Activated CD4-positive, alpha-beta T cell treated with anti-CD3 and anti-CD28 coated beads, Interleukin-2, amount 10 ng/mL, durations not matched to agents 7 days and 5 days (primary cell): ENCODE measurements around the gene CFAP99. TPM values are rescaled to one million over a fixed set of nuclear protein-coding genes. Genes with fewer than 3 reads are reported as not detected.

Experiments used
- CTCF ChIA-PET: fragments of 350-600 bp; sonication (Branson Sonifier 250); formaldehyde crosslinking; loops from one replicate; lab custom pipeline; 2021; ENCODE audit warnings: antibody characterized with exemption; lab: Charles Lee
- POLR2A ChIA-PET: fragments of 350-600 bp; sonication (Branson Sonifier 250); formaldehyde crosslinking; loops from one replicate; lab custom pipeline; 2021; ENCODE audit warnings: antibody characterized with exemption; lab: Charles Lee
- DNase-seq: peaks from one replicate; pipeline ENCODE4 v3.0.0-alpha.2; 2020
- H3K27ac Mint-ChIP-seq: one replicate; pipeline ENCODE4 v1.8.0; 2021; ENCODE audit warnings: mild to moderate bottlenecking, moderate library complexity, mixed read lengths
- H3K27me3 Mint-ChIP-seq: one replicate; pipeline ENCODE4 v1.8.0; 2021; ENCODE audit warnings: mixed read lengths
- H3K36me3 Mint-ChIP-seq: one replicate; pipeline ENCODE4 v1.8.0; 2021; ENCODE audit warnings: low read depth, mixed read lengths
- H3K4me1 Mint-ChIP-seq: one replicate; pipeline ENCODE4 v1.8.0; 2021; ENCODE audit warnings: mixed read lengths
- H3K4me3 Mint-ChIP-seq: one replicate; pipeline ENCODE4 v1.8.0; 2021; ENCODE audit warnings: mild to moderate bottlenecking, moderate library complexity, mixed read lengths
- H3K9me3 Mint-ChIP-seq: one replicate; pipeline ENCODE4 v1.8.0; 2021; ENCODE audit warnings: mixed read lengths
- total RNA-seq, 2 experiments: library from RNA; stranded (reverse); gene quantifications; one replicate each; pipeline ENCODE4 v1.2.3, GENCODE V29; 2021

The CFAP99 gene
- total RNA-seq, 2 experiments from 2014 or later = not detected

- Mint-ChIP-seq H3K4me1 (no peaks in the 10 kb centered on the region), H3K27ac (no peak overlapping the region), H3K27me3 (no peaks in the 10 kb centered on the region), H3K9me3 (no peaks in the 10 kb centered on the region), H3K4me3 (no peak overlapping the region), H3K36me3 (no peaks in the 10 kb centered on the region)
- POLR2A ChIA-PET = no interaction called here
- no peak for DNase-seq
- CTCF ChIA-PET = no interaction called here
Measured at GRCh38 chr4:2383760-2384159, 35.0 kb upstream of the CFAP99 start.

- Mint-ChIP-seq H3K36me3 (no peaks in the 10 kb centered on the region), H3K9me3 (no peaks in the 10 kb centered on the region), H3K27me3 (no peaks in the 10 kb centered on the region), H3K27ac (no peak overlapping the region), H3K4me1 (no peaks in the 10 kb centered on the region), H3K4me3 (no peak overlapping the region)
- CTCF ChIA-PET = no interaction called here
- POLR2A ChIA-PET = no interaction called here
- DNase-seq = no peak
Measured at GRCh38 chr4:2384245-2384644, 34.5 kb upstream of the CFAP99 start.

GRCh38 chr4:2385516-2385915 is 33.2 kb upstream of the CFAP99 start:
- Mint-ChIP-seq H3K27me3 (no peaks in the 10 kb centered on the region), H3K9me3 (no peaks in the 10 kb centered on the region), H3K27ac (no peak overlapping the region), H3K36me3 (no peaks in the 10 kb centered on the region), H3K4me3 (no peak overlapping the region), H3K4me1 (no peaks in the 10 kb centered on the region)
- no peak for DNase-seq
- ChIA-PET POLR2A (no interaction called here), CTCF (interaction anchor here (0.6 kb wide), 1 partner anchor 1806 kb away, joined by 5 read pairs; no protein-coding TSS in a partner anchor)

GRCh38 chr4:2386717-2387116 is 32.0 kb upstream of the CFAP99 start:
- no peak overlapping the region for H3K4me3 Mint-ChIP-seq
- H3K27ac Mint-ChIP-seq = no peak overlapping the region
- H3K4me1 Mint-ChIP-seq = peaks cover 2% of the 10 kb centered on the region
- no peaks in the 10 kb centered on the region for H3K36me3 Mint-ChIP-seq
- no peak for DNase-seq
- POLR2A ChIA-PET = no interaction called here
- CTCF ChIA-PET = no interaction called here
- peaks cover 3% of the 10 kb centered on the region for H3K27me3 Mint-ChIP-seq
- no peaks in the 10 kb centered on the region for H3K9me3 Mint-ChIP-seq

GRCh38 chr4:2387218-2387617 is 31.5 kb upstream of the CFAP99 start:
- POLR2A ChIA-PET = no interaction called here

DNA sequence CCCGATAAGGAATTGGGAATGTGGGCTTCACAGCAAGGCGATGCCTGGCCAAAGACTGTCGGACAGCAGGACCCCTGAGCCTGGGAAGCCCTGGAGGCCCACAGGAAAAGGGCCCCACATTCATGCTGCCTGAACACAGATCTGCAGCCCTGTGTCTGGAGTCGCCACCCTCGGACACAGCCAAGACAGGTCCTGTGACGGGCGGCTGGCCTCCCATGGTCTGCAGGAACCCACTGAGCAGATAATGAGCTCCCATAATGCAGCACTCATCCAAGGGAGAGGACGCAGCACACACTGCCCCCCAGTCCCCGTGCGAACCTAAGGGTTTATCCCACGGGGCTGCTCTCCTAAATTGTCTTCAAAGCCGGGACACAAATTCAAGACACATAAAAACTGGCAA is 30.9 kb upstream of the CFAP99 start:
- ChIA-PET CTCF (interaction anchor here (1.8 kb wide), 1 partner anchor 25 kb away, joined by 7 read pairs; no protein-coding TSS in a partner anchor), POLR2A (no interaction called here)
- H3K4me3 Mint-ChIP-seq = no peak overlapping the region
- H3K36me3 Mint-ChIP-seq = no peaks in the 10 kb centered on the region
- peaks cover 5% of the 10 kb centered on the region for H3K4me1 Mint-ChIP-seq
- peaks cover 8% of the 10 kb centered on the region for H3K27me3 Mint-ChIP-seq
- no peak overlapping the region for H3K27ac Mint-ChIP-seq
- H3K9me3 Mint-ChIP-seq = no peaks in the 10 kb centered on the region
- no peak for DNase-seq

More at GRCh38 chr4:2387218-2387617, 31.5 kb upstream of the CFAP99 start:
- H3K4me1 Mint-ChIP-seq = peaks cover 3% of the 10 kb centered on the region
- H3K27ac Mint-ChIP-seq = no peak overlapping the region
- no peaks in the 10 kb centered on the region for H3K9me3 Mint-ChIP-seq
- H3K4me3 Mint-ChIP-seq = no peak overlapping the region
- DNase-seq = no peak
- peaks cover 4% of the 10 kb centered on the region for H3K27me3 Mint-ChIP-seq
- H3K36me3 Mint-ChIP-seq = no peaks in the 10 kb centered on the region
- CTCF ChIA-PET = interaction anchor here (1.8 kb wide), 1 partner anchor 26 kb away, joined by 7 read pairs; no protein-coding TSS in a partner anchor

DNA sequence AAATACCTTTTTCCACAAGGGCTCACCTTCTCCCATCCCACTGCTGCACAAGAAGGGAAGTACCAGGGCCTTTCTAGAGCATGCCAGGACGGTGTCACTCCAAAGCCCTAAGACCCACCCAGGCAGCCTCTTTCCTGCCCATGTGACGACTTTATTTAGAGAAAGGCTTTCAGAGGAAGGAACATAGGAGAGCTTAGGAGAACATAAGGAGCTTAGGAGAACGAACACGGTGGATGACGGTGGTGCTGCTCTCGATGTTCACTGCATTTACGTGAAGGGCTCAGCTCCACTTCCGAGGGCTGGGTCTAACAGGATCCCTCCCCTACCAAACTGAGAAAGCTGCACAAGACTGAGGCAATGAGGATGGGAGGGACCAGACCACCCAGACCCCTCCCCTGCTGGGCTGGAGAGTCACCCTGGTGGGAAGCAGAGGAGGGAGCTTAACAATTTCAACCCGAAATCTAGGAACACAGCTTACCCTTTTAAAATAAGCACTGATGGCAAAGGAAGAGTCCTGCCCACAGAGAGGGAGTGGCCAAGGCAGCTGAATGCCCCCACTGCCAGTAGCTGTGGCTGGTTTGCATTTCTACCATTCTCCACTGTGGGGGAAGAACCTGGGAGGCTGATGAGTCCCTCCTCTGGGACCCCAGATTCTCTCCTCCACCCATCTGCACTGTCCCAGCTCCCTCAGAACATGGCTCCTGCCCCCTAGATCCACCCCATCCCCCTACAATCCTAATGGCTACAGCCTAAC is 30.1 kb upstream of the CFAP99 start:
- ChIA-PET CTCF (interaction anchor here (0.6 to 1.8 kb wide), 5 partner anchors 11 to 684 kb away, joined by 3 to 7 read pairs (median 4); no protein-coding TSS in a partner anchor), POLR2A (no interaction called here)
- Mint-ChIP-seq H3K27ac (peak overlapping the region; percentile 9), H3K4me3 (no peak overlapping the region), H3K27me3 (peaks cover 15% of the 10 kb centered on the region), H3K4me1 (peaks cover 9% of the 10 kb centered on the region), H3K9me3 (no peaks in the 10 kb centered on the region), H3K36me3 (no peaks in the 10 kb centered on the region)
- DNase-seq = no peak

DNA sequence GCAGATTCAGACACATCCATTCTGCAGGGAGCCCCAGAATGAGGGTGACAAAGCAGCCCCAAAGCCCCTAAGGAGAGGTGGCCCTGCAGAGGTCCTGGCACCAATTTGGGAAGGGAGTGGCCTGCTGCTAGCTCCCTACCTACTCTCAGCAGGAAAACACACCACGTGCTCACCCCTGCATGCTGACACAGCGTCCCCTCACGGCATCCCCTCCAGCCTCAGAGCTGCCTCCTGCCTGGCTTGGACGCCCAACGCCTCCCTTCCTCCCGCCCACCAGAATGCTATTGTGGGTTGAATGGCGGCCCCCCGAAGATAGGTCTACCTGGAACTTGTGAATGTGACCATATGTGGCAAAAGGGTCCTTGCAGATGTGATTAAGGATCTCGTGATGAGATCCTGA is 29.1 kb upstream of the CFAP99 start:
- Mint-ChIP-seq H3K36me3 (no peaks in the 10 kb centered on the region), H3K4me1 (peaks cover 18% of the 10 kb centered on the region), H3K27ac (no peak overlapping the region), H3K27me3 (peaks cover 23% of the 10 kb centered on the region), H3K4me3 (no peak overlapping the region), H3K9me3 (no peaks in the 10 kb centered on the region)
- CTCF ChIA-PET = interaction anchor here (1.6 to 1.7 kb wide), 2 partner anchors 9 to 10 kb away, joined by 3 to 6 read pairs; no protein-coding TSS in a partner anchor
- POLR2A ChIA-PET = no interaction called here
- DNase-seq = no peak

DNA sequence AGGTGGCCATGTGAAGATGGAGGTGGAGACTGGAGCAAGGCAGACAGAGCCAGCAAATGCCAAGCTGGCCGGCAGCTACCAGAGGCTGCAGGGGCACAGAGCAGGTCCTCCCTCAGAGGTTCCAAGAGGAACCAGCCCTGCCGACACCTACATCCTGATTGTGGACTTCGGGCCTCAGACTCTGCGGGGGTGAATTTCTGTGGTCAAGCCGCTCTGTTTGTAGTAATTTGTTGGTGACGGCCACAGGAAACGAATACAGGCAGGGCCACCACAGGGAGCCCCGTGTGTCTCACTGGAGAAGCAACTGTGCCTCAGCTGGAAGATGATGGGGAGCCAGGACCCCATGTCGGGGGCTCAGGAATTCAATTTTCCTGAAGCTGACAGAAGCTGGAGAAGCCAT is 28.6 kb upstream of the CFAP99 start:
- Mint-ChIP-seq H3K36me3 (no peaks in the 10 kb centered on the region), H3K4me1 (peaks cover 18% of the 10 kb centered on the region), H3K27me3 (peaks cover 23% of the 10 kb centered on the region), H3K4me3 (no peak overlapping the region), H3K27ac (no peak overlapping the region), H3K9me3 (no peaks in the 10 kb centered on the region)
- ChIA-PET CTCF (interaction anchor here (1.6 kb wide), 1 partner anchor 10 kb away, joined by 3 read pairs; no protein-coding TSS in a partner anchor), POLR2A (no interaction called here)
- no peak for DNase-seq

GRCh38 chr4:2390784-2391421 is 27.9 kb upstream of the CFAP99 start:
- POLR2A ChIA-PET = no interaction called here
- Mint-ChIP-seq H3K27ac (peak overlapping the region; percentile 50), H3K27me3 (peaks cover 23% of the 10 kb centered on the region), H3K36me3 (no peaks in the 10 kb centered on the region), H3K4me1 (peaks cover 18% of the 10 kb centered on the region), H3K9me3 (no peaks in the 10 kb centered on the region), H3K4me3 (no peak overlapping the region)
- no peak for DNase-seq
- CTCF ChIA-PET = interaction anchor here (0.6 to 2.0 kb wide), 3 partner anchors 11 to 89 kb away, joined by 3 to 7 read pairs (median 4); no protein-coding TSS in a partner anchor

- Mint-ChIP-seq H3K27ac (peak overlapping the region; percentile 76), H3K4me3 (no peak overlapping the region), H3K27me3 (peaks cover 23% of the 10 kb centered on the region), H3K36me3 (no peaks in the 10 kb centered on the region), H3K9me3 (no peaks in the 10 kb centered on the region), H3K4me1 (peaks cover 18% of the 10 kb centered on the region)
- CTCF ChIA-PET = interaction anchor here (0.8 to 2.7 kb wide), 4 partner anchors 10 to 58 kb away, joined by 3 to 11 read pairs (median 3); partner anchors contain the start of genes CFAP99 and ZFYVE28
- DNase-seq = peak; percentile 17
- POLR2A ChIA-PET = no interaction called here
Measured at GRCh38 chr4:2393353-2394270, 25.1 kb upstream of the CFAP99 start.

GRCh38 chr4:2394528-2394927 is 24.2 kb upstream of the CFAP99 start:
- peaks cover 18% of the 10 kb centered on the region for H3K4me1 Mint-ChIP-seq
- H3K36me3 Mint-ChIP-seq = no peaks in the 10 kb centered on the region
- H3K27ac Mint-ChIP-seq = no peak overlapping the region
- ChIA-PET POLR2A (no interaction called here), CTCF (interaction anchor here (0.7 to 2.7 kb wide), 3 partner anchors 19 to 57 kb away, joined by 3 to 11 read pairs (median 6); no protein-coding TSS in a partner anchor)
- H3K4me3 Mint-ChIP-seq = no peak overlapping the region
- H3K27me3 Mint-ChIP-seq = peaks cover 23% of the 10 kb centered on the region
- no peak for DNase-seq
- H3K9me3 Mint-ChIP-seq = no peaks in the 10 kb centered on the region
